ENCODE measurements around the gene MIR17HG. TPM values are rescaled to one million over a fixed set of nuclear protein-coding genes. Genes with fewer than 3 reads are reported as not detected.
"Not testable (repeated sequence)": the region's sequence is repeated elsewhere in the genome, so short reads cannot be mapped to it uniquely, and the experiment has no call there.

The MIR17HG gene
- total RNA-seq, 4 donors from 2014 or later, result 3.3 to 16.2 (median 4.6) TPM

DNA sequence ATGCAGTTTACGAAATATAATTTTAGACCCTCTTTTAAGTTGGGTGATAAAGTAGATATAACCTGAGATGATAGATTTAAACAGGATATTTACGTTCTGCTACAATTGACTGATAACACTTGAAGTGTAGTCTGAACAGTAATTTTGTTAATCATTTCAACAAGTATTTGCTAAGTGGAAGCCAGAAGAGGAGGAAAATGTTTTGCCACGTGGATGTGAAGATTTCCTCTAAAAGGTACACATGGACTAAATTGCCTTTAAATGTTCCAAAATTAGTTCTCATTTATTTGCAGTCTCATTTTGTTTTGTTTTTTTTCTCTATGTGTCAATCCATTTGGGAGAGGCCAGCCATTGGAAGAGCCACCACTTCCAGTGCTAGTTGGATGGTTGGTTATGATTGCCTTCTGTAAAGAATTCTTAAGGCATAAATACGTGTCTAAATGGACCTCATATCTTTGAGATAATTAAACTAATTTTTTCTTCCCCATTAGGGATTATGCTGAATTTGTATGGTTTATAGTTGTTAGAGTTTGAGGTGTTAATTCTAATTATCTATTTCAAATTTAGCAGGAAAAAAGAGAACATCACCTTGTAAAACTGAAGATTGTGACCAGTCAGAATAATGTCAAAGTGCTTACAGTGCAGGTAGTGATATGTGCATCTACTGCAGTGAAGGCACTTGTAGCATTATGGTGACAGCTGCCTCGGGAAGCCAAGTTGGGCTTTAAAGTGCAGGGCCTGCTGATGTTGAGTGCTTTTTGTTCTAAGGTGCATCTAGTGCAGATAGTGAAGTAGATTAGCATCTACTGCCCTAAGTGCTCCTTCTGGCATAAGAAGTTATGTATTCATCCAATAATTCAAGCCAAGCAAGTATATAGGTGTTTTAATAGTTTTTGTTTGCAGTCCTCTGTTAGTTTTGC lies 2.8 kb downstream of the MIR17HG start:
- no peaks in the 10 kb centered on the region for H3K9me3 ChIP-seq

DNA sequence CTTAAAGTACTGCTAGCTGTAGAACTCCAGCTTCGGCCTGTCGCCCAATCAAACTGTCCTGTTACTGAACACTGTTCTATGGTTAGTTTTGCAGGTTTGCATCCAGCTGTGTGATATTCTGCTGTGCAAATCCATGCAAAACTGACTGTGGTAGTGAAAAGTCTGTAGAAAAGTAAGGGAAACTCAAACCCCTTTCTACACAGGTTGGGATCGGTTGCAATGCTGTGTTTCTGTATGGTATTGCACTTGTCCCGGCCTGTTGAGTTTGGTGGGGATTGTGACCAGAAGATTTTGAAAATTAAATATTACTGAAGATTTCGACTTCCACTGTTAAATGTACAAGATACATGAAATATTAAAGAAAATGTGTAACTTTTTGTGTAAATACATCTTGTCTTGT lies 3.6 kb downstream of the MIR17HG start:
- TF ChIP-seq POLR2A (IDR thresholded peaks at IDR 0.05), result no peak
- TF ChIP-seq CTCF (IDR thresholded peaks at IDR 0.05), result no peak
- H3K36me3 ChIP-seq, result no peaks in the 10 kb centered on the region
- DNase-seq, result no peak
- H3K27me3 ChIP-seq, result no peaks in the 10 kb centered on the region
- no peaks in the 10 kb centered on the region for H3K9me3 ChIP-seq
- H3K4me3 ChIP-seq, result no peak overlapping the region
- no peaks in the 10 kb centered on the region for H3K4me1 ChIP-seq
- intact Hi-C loops (cut with DNase I; ENCODE audit: low total_unique reads), result no loop called here
- H3K27ac ChIP-seq, result no peak overlapping the region

More for the DNA sequence above, 2.8 kb downstream of the MIR17HG start:
- intact Hi-C loops (cut with DNase I; ENCODE audit: low total_unique reads), result no loop called here
- TF ChIP-seq POLR2A (IDR thresholded peaks at IDR 0.05), result no peak
- TF ChIP-seq CTCF (IDR thresholded peaks at IDR 0.05), result no peak
- Histone ChIP-seq H3K4me3 (no peak overlapping the region), H3K27ac (no peak overlapping the region), H3K27me3 (no peaks in the 10 kb centered on the region), H3K36me3 (no peaks in the 10 kb centered on the region), H3K4me1 (no peaks in the 10 kb centered on the region)
- no peak for DNase-seq

GRCh38 chr13:91351980-91352379 lies 4.5 kb downstream of the MIR17HG start:
- Histone ChIP-seq H3K27me3 (no peaks in the 10 kb centered on the region), H3K9me3 (no peaks in the 10 kb centered on the region), H3K27ac (no peak overlapping the region), H3K4me3 (no peak overlapping the region), H3K4me1 (no peaks in the 10 kb centered on the region), H3K36me3 (no peaks in the 10 kb centered on the region)
- TF ChIP-seq CTCF (IDR thresholded peaks at IDR 0.05) (no peak), POLR2A (IDR thresholded peaks at IDR 0.05) (no peak)
- no peak for DNase-seq
- intact Hi-C loops (cut with DNase I; ENCODE audit: low total_unique reads), result no loop called here

GRCh38 chr13:91352891-91353290 lies 5.4 kb downstream of the MIR17HG start:
- H3K4me3 ChIP-seq; H3K27me3 ChIP-seq; H3K36me3 ChIP-seq; H3K27ac ChIP-seq; H3K9me3 ChIP-seq; H3K4me1 ChIP-seq; intact Hi-C loops (cut with DNase I; ENCODE audit: low total_unique reads); DNase-seq: not testable (repeated sequence)

DNA sequence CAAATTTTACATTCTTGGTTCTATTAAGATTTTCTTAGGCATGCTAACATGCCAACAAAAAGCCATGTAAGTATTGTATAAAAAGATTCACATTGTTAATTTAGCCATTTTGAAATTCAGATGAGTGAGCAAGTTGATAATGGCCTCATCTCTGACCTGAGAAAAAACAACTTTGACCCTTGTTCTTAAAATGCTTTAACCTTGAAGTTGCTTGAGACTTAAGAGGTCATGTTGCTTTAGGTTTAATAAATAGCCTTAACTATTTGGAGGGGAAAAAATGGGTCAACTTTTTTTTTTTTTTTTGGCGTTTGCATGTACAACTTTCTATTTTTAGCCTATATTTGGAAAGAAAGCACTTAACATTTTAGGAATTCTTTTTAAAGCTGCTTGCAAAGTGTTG lies 6.0 kb downstream of the MIR17HG start:
- no peak overlapping the region for H3K4me3 ChIP-seq
- no peaks in the 10 kb centered on the region for H3K9me3 ChIP-seq
- intact Hi-C loops (cut with DNase I; ENCODE audit: low total_unique reads), result no loop called here
- H3K27ac ChIP-seq, result no peak overlapping the region
- DNase-seq, result no peak
- no peaks in the 10 kb centered on the region for H3K27me3 ChIP-seq
- H3K4me1 ChIP-seq, result no peaks in the 10 kb centered on the region
- no peaks in the 10 kb centered on the region for H3K36me3 ChIP-seq
- TF ChIP-seq CTCF (IDR thresholded peaks at IDR 0.05), result no peak
- no peak for TF ChIP-seq POLR2A (IDR thresholded peaks at IDR 0.05)
